SK-N-SH treated with all-trans-retinoic acid at 6 μM for 48 hours (cell line): ENCODE data around the gene EVI5.

Experiments used
- ATAC-seq: fragments of 200-7000 bp; cut with Tn5 transposase; 3 replicates; pipeline ENCODE4 v1.9.1; 2020; ENCODE audit warnings: mild to moderate bottlenecking, moderate library complexity
- ARNTL ChIP-seq: fragments of 450-650 bp; formaldehyde crosslinking; IDR thresholded peaks from 2 replicates; pipeline ENCODE4 v1.5.0; 2020; ENCODE audit warnings: low read depth, mild to moderate bottlenecking, moderate library complexity, borderline replicate concordance
- BACH2 ChIP-seq: fragments of 250-450 bp; sonication (Bioruptor Pico); IDR thresholded peaks from 2 replicates; pipeline ENCODE4 v1.9.0; 2021; ENCODE audit warnings: mild to moderate bottlenecking, borderline replicate concordance
- CREB5 ChIP-seq: fragments of 250-450 bp; sonication (Bioruptor Pico); IDR thresholded peaks from 2 replicates; pipeline ENCODE4 v1.5.1; 2020; ENCODE audit warnings: low read depth, mild to moderate bottlenecking, moderate library complexity
- CSRNP3 ChIP-seq: fragments of 250-450 bp; sonication (Bioruptor Pico); IDR thresholded peaks from 2 replicates; pipeline ENCODE4 v1.5.1; 2021; ENCODE audit warnings: mild to moderate bottlenecking, moderate library complexity
- ESRRG ChIP-seq: fragments of 250-450 bp; sonication (Bioruptor Pico); IDR thresholded peaks from 2 replicates; pipeline ENCODE4 v1.6.1; 2021; ENCODE audit warnings: mild to moderate bottlenecking
- GLIS3 ChIP-seq: fragments of 250-450 bp; sonication (Bioruptor Pico); IDR thresholded peaks from 2 replicates; pipeline ENCODE4 v1.5.0; 2020; ENCODE audit warnings: mild to moderate bottlenecking, moderate library complexity
- ISL1 ChIP-seq: fragments of 250-450 bp; sonication (Bioruptor Pico); IDR thresholded peaks from 2 replicates; pipeline ENCODE4 v2.1.2; 2022; ENCODE audit warnings: mild to moderate bottlenecking, moderate library complexity
- POU6F1 ChIP-seq: fragments of 250-450 bp; sonication (Bioruptor Pico); IDR thresholded peaks from 2 replicates; pipeline ENCODE4 v1.8.0; 2021; ENCODE audit warnings: low read depth, mild to moderate bottlenecking, moderate library complexity, borderline replicate concordance
- PPARA ChIP-seq: fragments of 250-450 bp; sonication (Bioruptor Pico); IDR thresholded peaks from 2 replicates; pipeline ENCODE4 v1.5.0; 2020; ENCODE audit warnings: mild to moderate bottlenecking, borderline replicate concordance
- RARB ChIP-seq: fragments of 250-450 bp; sonication (Bioruptor Pico); IDR thresholded peaks from 2 replicates; pipeline ENCODE4 v1.8.0; 2021; ENCODE audit warnings: mild to moderate bottlenecking, moderate library complexity
- TCF4 ChIP-seq: fragments of 250-450 bp; sonication (Bioruptor Pico); IDR thresholded peaks from 2 replicates; pipeline ENCODE4 v1.8.0; 2021; ENCODE audit warnings: mild to moderate bottlenecking, moderate library complexity, borderline replicate concordance
- TSHZ2 ChIP-seq: fragments of 250-450 bp; sonication (Bioruptor Pico); IDR thresholded peaks from 2 replicates; pipeline ENCODE4 v1.5.0; 2020; ENCODE audit warnings: mild to moderate bottlenecking, moderate library complexity
- ZC3H10 ChIP-seq: fragments of 250-450 bp; sonication (Bioruptor Pico); IDR thresholded peaks from 2 replicates; pipeline ENCODE4 v1.5.1; 2021; ENCODE audit warnings: mild to moderate bottlenecking, moderate library complexity
- ZFP3 ChIP-seq: fragments of 250-450 bp; sonication (Bioruptor Pico); IDR thresholded peaks from 2 replicates; pipeline ENCODE4 v1.5.0; 2020; ENCODE audit warnings: mild to moderate bottlenecking, moderate library complexity
- ZFP30 ChIP-seq: fragments of 450-650 bp; formaldehyde crosslinking; IDR thresholded peaks from 2 replicates; pipeline ENCODE4 v1.5.0; 2022; ENCODE audit warnings: mild to moderate bottlenecking, moderate library complexity
- ZNF565 ChIP-seq: fragments of 450-650 bp; formaldehyde crosslinking; conservative IDR thresholded peaks from 2 replicates; pipeline ENCODE4 v1.5.0; 2020; ENCODE audit warnings: low read depth, mild to moderate bottlenecking, moderate library complexity
- ZNF70 ChIP-seq: fragments of 450-650 bp; formaldehyde crosslinking; IDR thresholded peaks from 2 replicates; pipeline ENCODE4 v1.5.0; 2020; ENCODE audit warnings: mild to moderate bottlenecking, moderate library complexity
- ZNF8 ChIP-seq: fragments of 450-650 bp; formaldehyde crosslinking; IDR thresholded peaks from 2 replicates; pipeline ENCODE4 v1.5.0; 2020; ENCODE audit warnings: mild to moderate bottlenecking, moderate library complexity

Gene EVI5

GRCh38 chr1:92808381-92808780, 23.5 kb upstream of the EVI5 start:
- no peak for TF ChIP-seq ESRRG (CRISPR knock-in tag)
- TF ChIP-seq ARNTL, result no peak
- TF ChIP-seq CREB5 (CRISPR knock-in tag), result no peak
- TF ChIP-seq ISL1 (CRISPR knock-in tag), result no peak
- ATAC-seq, result no peak

GRCh38 chr1:92805216-92805615, 20.3 kb upstream of the EVI5 start:
- TF ChIP-seq ESRRG (CRISPR knock-in tag) (no peak), ZFP30 (CRISPR knock-in tag) (no peak), ZNF565 (CRISPR knock-in tag) (no peak), CSRNP3 (no peak), RARB (CRISPR knock-in tag) (no peak), TCF4 (CRISPR knock-in tag) (no peak), ZFP3 (no peak), TSHZ2 (CRISPR knock-in tag) (no peak), GLIS3 (CRISPR knock-in tag) (no peak), ZNF8 (CRISPR knock-in tag) (no peak), POU6F1 (no peak), ZNF70 (CRISPR knock-in tag) (no peak), ISL1 (CRISPR knock-in tag) (no peak)
- no peak for ATAC-seq

- TF ChIP-seq RARB (CRISPR knock-in tag) (no peak), GLIS3 (CRISPR knock-in tag) (no peak), CREB5 (CRISPR knock-in tag) (peak; percentile 75; the same call in 1 of the 2 replicates), ISL1 (CRISPR knock-in tag) (0 out of 2 replicates have a peak, but pooled peaks have one; percentile 22)
- ATAC-seq, result peak; percentile 99
Observed at GRCh38 chr1:92804721-92805201, 19.9 kb upstream of the EVI5 start.

- no peak for ATAC-seq
- no peak for TF ChIP-seq ZC3H10 (CRISPR knock-in tag)
- no peak for TF ChIP-seq ZFP3
- no peak for TF ChIP-seq PPARA
- TF ChIP-seq BACH2 (CRISPR knock-in tag), result no peak
- TF ChIP-seq, all 23 proteins: peak for 0
Observed at GRCh38 chr1:92803140-92803887, 18.4 kb upstream of the EVI5 start.
